Lung (tissue), 12 donors: ENCODE data around the gene RFPL1. TPM values are rescaled to one million over a fixed set of nuclear protein-coding genes. Genes with fewer than 3 reads are reported as not detected.

ENCODE experiments used
- ATAC-seq: fragments of 200-7000 bp; cut with Tn5 transposase; one replicate; pipeline ENCODE4 v1.9.1; 2020; ENCODE audit warnings: moderate number of reproducible peaks; ENCODE audit not compliant: insufficient read depth, low FRiP score
- DNase-seq, 3 donors: peaks; one replicate each; pipeline ENCODE4 v3.0.0-alpha.2; 2013 to 2017
- H3K27ac ChIP-seq, 2 donors: one replicate each; pipeline ENCODE4 v1.5.1; 2013; ENCODE audit warnings: mild to moderate bottlenecking in 2 of 2, moderate library complexity in 2 of 2, control low read depth in 1 of 2, inconsistent platforms in 1 of 2, low read depth in 1 of 2, low read length in 1 of 2
- H3K27me3 ChIP-seq, 3 donors: one replicate each; pipeline ENCODE4 v1.5.1; 2013; ENCODE audit warnings: low read length in 2 of 3; ENCODE audit not compliant: control insufficient read depth in 3 of 3, insufficient read depth in 3 of 3
- H3K36me3 ChIP-seq, 4 donors: one replicate each; pipeline ENCODE4 v1.5.1; 2013; ENCODE audit warnings: low read length in 4 of 4, mild to moderate bottlenecking in 1 of 4, moderate library complexity in 1 of 4; ENCODE audit not compliant: control insufficient read depth in 4 of 4, insufficient read depth in 4 of 4
- H3K4me1 ChIP-seq, 5 donors: one replicate each; pipeline ENCODE4 v1.5.1; 2013; ENCODE audit warnings: low read length in 5 of 5, mild to moderate bottlenecking in 2 of 5, moderate library complexity in 1 of 5; ENCODE audit not compliant: control insufficient read depth in 5 of 5, insufficient read depth in 5 of 5
- H3K4me3 ChIP-seq: one replicate; pipeline ENCODE4 v1.5.1; 2013; ENCODE audit warnings: mild to moderate bottlenecking, control low read depth, moderate library complexity
- H3K9ac ChIP-seq, 2 donors: one replicate each; pipeline ENCODE4 v1.5.1; 2013; ENCODE audit warnings: low read length in 2 of 2, control low read depth in 1 of 2; ENCODE audit not compliant: insufficient read depth in 1 of 2
- H3K9me3 ChIP-seq, 4 donors: one replicate each; pipeline ENCODE4 v1.5.1; 2013; ENCODE audit warnings: low read length in 3 of 4, mild to moderate bottlenecking in 1 of 4, moderate library complexity in 1 of 4; ENCODE audit not compliant: control insufficient read depth in 4 of 4, insufficient read depth in 3 of 4
- CTCF ChIP-seq: IDR thresholded peaks from 2 replicates; pipeline ENCODE4 v1.5.1; 2012; ENCODE audit warnings: mild to moderate bottlenecking; ENCODE audit errors: control extremely low read depth, extremely low read depth
- WGBS, 2 donors: extraction: QIAGEN DNeasy Blood & Tissue Kit; methylation state at CpG; one replicate each; pipeline ENCODE4 v1.1.7; 2013; 5-methylcytosine and 5-hydroxymethylcytosine counted together
- polyA plus RNA-seq, 2 donors: library from polyadenylated mRNA; stranded (reverse); fragments of 200-250 nt; gene quantifications; one replicate each; pipeline ENCODE4 v1.2.1, GENCODE V29; 2013
- total RNA-seq, 2 donors: library from RNA; depleted of rRNA in 1 of 2; stranded (reverse); fragments of >200 nt in 1 of 2; gene quantifications; one replicate each; pipeline ENCODE4 v1.2.1, GENCODE V29; 2014 to 2021
- donor health status: control.
- donor health status: control.
- donor health status: Bipolar disorder and iron deficiency.
- donor health status: healthy.
- donor health status: DM: yes; HTN: yes; CAD: no.

Gene RFPL1
- total and polyA plus RNA-seq, 4 donors, result not detected

GRCh38 chr22:29470159-29470855 lies 31.9 kb downstream of the RFPL1 start:
- Histone ChIP-seq H3K4me1 (no peaks in the 10 kb centered on the region), H3K9ac (no peak overlapping the region), H3K9me3 (peaks cover 0 to 6% (median 0%) of the 10 kb centered on the region in 4 donors), H3K4me3 (no peak overlapping the region), H3K36me3 (no peaks in the 10 kb centered on the region), H3K27me3 (no peaks in the 10 kb centered on the region), H3K27ac (no peak overlapping the region)
- TF ChIP-seq CTCF, result peak; percentile 32
- DNase-seq (peak; percentile 33 to 73 (median 58)), ATAC-seq (peak; percentile 85)
- WGBS, 2 donors, result 21 to 25% methylated on average over 54 of the region's 54 CpGs

- TF ChIP-seq CTCF, result no peak
- WGBS, 2 donors, result 72 to 79% methylated on average over 5 of the region's 5 CpGs
- H3K27ac ChIP-seq, result no peak overlapping the region
- H3K9me3 ChIP-seq, result peaks cover 0 to 6% (median 0%) of the 10 kb centered on the region in 4 donors
- no peak overlapping the region for H3K9ac ChIP-seq
- DNase-seq (no peak), ATAC-seq (no peak)
- no peaks in the 10 kb centered on the region for H3K4me1 ChIP-seq
- no peaks in the 10 kb centered on the region for H3K36me3 ChIP-seq
- H3K27me3 ChIP-seq, result peaks cover 0 to 2% (median under 1%) of the 10 kb centered on the region in 3 donors
- no peak overlapping the region for H3K4me3 ChIP-seq
Measured at GRCh38 chr22:29473001-29473400, 34.6 kb downstream of the RFPL1 start.

- no peak for TF ChIP-seq CTCF
- no peak overlapping the region for H3K27ac ChIP-seq
- H3K36me3 ChIP-seq, result no peaks in the 10 kb centered on the region
- peaks cover 3 to 19% (median 17%) of the 10 kb centered on the region in 3 donors for H3K27me3 ChIP-seq
- H3K4me3 ChIP-seq, result no peak overlapping the region
- DNase-seq, result no peak
- no peak for ATAC-seq
- H3K4me1 ChIP-seq, result peaks cover 0 to 12% (median 0%) of the 10 kb centered on the region in 5 donors
- no peak overlapping the region for H3K9ac ChIP-seq
- WGBS, 2 donors, result 77 to 90% methylated on average over 8 of the region's 8 CpGs
- H3K9me3 ChIP-seq, result peaks cover 0 to 11% (median 0%) of the 10 kb centered on the region in 4 donors
Measured at GRCh38 chr22:29475550-29475949, 37.2 kb downstream of the RFPL1 start.

- Histone ChIP-seq H3K27ac (no peak overlapping the region), H3K9me3 (peaks cover 0 to 16% (median 0%) of the 10 kb centered on the region in 4 donors), H3K4me1 (peaks cover 0 to 18% (median 0%) of the 10 kb centered on the region in 5 donors), H3K36me3 (no peaks in the 10 kb centered on the region), H3K4me3 (no peak overlapping the region), H3K9ac (no peak overlapping the region), H3K27me3 (peaks cover 3 to 19% (median 17%) of the 10 kb centered on the region in 3 donors)
- WGBS, 2 donors, result 63 to 72% methylated on average over 6 of the region's 6 CpGs
- no peak for TF ChIP-seq CTCF
- no peak for DNase-seq
- no peak for ATAC-seq
Measured at GRCh38 chr22:29476116-29476515, 37.7 kb downstream of the RFPL1 start.
